HL-60 (cell line): ENCODE results near the gene PKDREJ.

Source experiments
- CTCF ChIP-seq: IDR thresholded peaks from one replicate; pipeline ENCODE4 v1.5.1; 2011; ENCODE audit warnings: low read length, control low read depth, inconsistent platforms; ENCODE audit not compliant: insufficient read depth
- GABPA ChIP-seq: IDR thresholded peaks from 2 replicates; pipeline ENCODE4 v1.6.1; 2012; ENCODE audit warnings: low read depth
- POLR2AphosphoS5 ChIP-seq: IDR thresholded peaks from 2 replicates; pipeline ENCODE4 v1.6.1; 2012; ENCODE audit warnings: low read depth
- REST ChIP-seq: IDR thresholded peaks from 2 replicates; pipeline ENCODE4 v1.6.1; 2012; ENCODE audit warnings: low read depth; ENCODE audit not compliant: insufficient replicate concordance
- SPI1 ChIP-seq: IDR thresholded peaks from 2 replicates; pipeline ENCODE4 v1.6.1; 2012; ENCODE audit warnings: low read depth, mild to moderate bottlenecking, borderline replicate concordance

- TF ChIP-seq CTCF, result no peak
- no peak for TF ChIP-seq POLR2AphosphoS5
- TF ChIP-seq REST, result no peak
- TF ChIP-seq SPI1, result no peak
- no peak for TF ChIP-seq GABPA
Observed at GRCh38 chr22:46286006-46286405, 22.9 kb upstream of the PKDREJ start.
